HG02763 (cell line): ENCODE results near the gene KLHL20.

ENCODE experiments used
- ATAC-seq: cut with Tn5 transposase; IDR thresholded peaks from one replicate; pipeline ENCODE4 v1.9.1; 2021; ENCODE audit warnings: mild to moderate bottlenecking, moderate library complexity; ENCODE audit not compliant: unreplicated experiment

Gene KLHL20

DNA sequence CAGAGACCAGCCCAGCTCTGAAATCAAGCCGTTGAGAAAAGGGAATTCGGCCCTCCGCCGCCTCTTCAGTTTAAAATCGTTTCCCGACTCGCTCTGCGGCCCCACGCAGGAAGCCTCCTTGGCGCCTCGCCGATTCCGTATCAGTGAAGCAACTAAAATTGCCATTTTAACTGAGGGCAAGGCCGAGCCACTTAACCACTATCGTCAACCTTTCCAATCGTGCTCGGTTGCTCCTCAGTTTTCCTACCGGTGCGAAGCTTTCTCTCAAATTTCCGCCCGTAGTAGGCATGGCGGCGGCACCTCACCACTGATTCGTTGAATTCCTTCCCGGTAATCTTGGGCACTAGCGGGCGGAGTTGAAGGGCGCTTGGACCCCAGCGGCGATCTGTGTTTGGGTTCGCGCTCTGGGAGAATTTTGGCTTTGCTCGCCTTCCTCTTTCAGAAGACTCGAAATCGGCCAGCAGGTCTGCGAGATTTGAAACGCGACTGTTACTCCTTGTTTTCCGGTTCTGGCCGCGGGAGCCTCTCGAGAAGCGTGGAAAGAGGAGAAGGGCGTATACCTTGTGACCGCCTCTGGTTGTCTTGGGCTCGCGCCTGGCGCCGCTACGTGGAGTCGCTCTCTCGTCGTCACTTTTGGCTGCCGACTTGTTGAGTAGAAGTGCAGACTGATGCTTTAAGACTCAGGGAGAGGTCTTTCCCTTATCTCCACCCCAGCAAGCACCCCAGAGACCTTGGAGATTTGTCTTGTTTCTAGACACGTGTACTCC lies 109.7 kb downstream of the KLHL20 start, which contains the start of the genes CENPL and DARS2:
TSS of gene CENPL (minus strand) at position 569 of the 767 bp plus-strand sequence. CDS start 13,584 bp downstream, outside the sequence.
TSS of gene DARS2 (plus strand) at position 359 of the 767 bp plus-strand sequence. CDS start 557 bp downstream, outside the sequence.
- peak; percentile 86 for ATAC-seq

DNA sequence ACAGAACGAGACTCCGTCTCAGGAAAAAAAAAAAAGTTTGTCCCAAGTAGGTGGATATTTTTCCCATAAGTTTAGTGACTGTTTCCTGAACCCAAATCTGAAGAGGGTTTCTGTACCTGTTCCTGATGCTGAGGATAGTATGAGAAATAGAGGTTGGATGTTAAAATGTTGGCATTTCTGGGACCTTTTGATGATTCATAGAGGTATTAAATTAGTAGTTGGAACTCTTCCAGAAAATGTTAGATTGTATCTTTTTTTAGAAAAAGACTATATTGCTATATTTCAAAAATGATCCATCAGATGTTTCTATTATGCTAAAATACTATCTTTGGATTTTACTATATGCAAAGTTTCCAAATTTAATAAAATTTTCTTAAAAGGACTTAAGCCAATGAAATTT lies 112.8 kb downstream of the KLHL20 start:
- ATAC-seq = no peak

DNA sequence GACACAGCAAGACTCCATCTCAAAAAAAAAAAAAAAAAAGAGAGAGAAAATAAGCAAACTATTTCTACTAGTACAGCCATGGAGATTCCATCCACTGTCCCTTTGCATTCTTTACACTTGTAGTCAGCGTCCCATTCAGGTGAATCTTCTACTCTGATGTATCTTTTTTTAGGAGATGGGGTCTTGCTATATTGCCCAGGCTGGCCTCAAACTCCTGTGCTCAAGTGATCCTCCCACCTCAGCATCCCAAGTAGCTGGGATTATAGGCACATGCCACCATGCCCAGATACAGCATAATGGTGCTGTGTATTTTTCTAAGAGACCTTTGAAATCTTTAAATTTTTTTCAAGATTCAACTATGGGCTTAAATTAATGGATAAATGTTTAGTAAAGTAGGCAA lies 118.0 kb downstream of the KLHL20 start:
- no peak for ATAC-seq
